Measurements from ENCODE around the gene MRGPRF. TPM values are rescaled to one million over a fixed set of nuclear protein-coding genes. Genes with fewer than 3 reads are reported as not detected.
A peak's percentile ranks its signal among the peaks of the same experiment; 100 is the strongest.

The MRGPRF gene
- total RNA-seq, 2 donors from 2014 or later: 3.7 to 4.7 TPM

DNA sequence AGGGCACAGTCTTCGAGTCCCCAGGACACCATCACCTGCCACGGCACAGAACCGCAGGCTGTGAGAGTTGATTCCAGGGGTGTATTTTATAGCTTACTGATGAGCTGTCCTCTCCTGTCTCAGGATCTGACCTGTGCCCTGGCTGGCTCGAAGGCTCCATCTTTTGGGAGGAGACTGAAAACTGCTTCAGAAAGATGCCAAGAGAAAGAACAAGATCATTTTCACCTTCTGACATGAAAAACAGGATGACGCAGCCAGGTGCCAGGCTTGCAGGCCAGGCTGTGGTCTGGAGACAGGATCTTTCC lies 34.5 kb downstream of the MRGPRF start:
- Mint-ChIP-seq H3K27ac (no peak overlapping the region), H3K27me3 (ENCODE audit: insufficient read depth) (no peaks in the 10 kb centered on the region), H3K36me3 (ENCODE audit: low read depth) (no peaks in the 10 kb centered on the region), H3K9me3 (peaks cover 6% of the 10 kb centered on the region), H3K4me3 (no peak overlapping the region), H3K4me1 (no peaks in the 10 kb centered on the region)
- Histone ChIP-seq H3K36me3 (ENCODE audit: control insufficient read depth, insufficient read depth, low read length) (no peaks in the 10 kb centered on the region), H3K9ac (ENCODE audit: extremely low read depth, low read length, poor library complexity, severe bottlenecking) (no peak overlapping the region), H3K27me3 (ENCODE audit: control insufficient read depth, insufficient read depth, low read length, poor library complexity, severe bottlenecking) (no peaks in the 10 kb centered on the region), H3K9me3 (ENCODE audit: control insufficient read depth, low read length) (peaks cover 8% of the 10 kb centered on the region), H3K4me3 (ENCODE audit: low read length) (no peak overlapping the region), H3K27ac (ENCODE audit: low read depth, low read length) (no peak overlapping the region), H3K4me1 (ENCODE audit: control insufficient read depth, insufficient read depth, low read length) (no peaks in the 10 kb centered on the region)
- peak; percentile 39 for DNase-seq
- 91 to 94% methylated on average over 5 of the region's 5 CpGs for WGBS, 2 experiments (ENCODE audit: insufficient coverage in 1 of 2, insufficient read length in 1 of 2)
- TF ChIP-seq, protein P1, sequence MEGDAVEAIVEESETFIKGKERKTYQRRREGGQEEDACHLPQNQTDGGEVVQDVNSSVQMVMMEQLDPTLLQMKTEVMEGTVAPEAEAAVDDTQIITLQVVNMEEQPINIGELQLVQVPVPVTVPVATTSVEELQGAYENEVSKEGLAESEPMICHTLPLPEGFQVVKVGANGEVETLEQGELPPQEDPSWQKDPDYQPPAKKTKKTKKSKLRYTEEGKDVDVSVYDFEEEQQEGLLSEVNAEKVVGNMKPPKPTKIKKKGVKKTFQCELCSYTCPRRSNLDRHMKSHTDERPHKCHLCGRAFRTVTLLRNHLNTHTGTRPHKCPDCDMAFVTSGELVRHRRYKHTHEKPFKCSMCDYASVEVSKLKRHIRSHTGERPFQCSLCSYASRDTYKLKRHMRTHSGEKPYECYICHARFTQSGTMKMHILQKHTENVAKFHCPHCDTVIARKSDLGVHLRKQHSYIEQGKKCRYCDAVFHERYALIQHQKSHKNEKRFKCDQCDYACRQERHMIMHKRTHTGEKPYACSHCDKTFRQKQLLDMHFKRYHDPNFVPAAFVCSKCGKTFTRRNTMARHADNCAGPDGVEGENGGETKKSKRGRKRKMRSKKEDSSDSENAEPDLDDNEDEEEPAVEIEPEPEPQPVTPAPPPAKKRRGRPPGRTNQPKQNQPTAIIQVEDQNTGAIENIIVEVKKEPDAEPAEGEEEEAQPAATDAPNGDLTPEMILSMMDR (conservative IDR thresholded peaks at IDR 0.05): no peak

- Histone ChIP-seq H3K4me1 (ENCODE audit: control insufficient read depth, insufficient read depth, low read length) (no peaks in the 10 kb centered on the region), H3K4me3 (ENCODE audit: low read length) (no peak overlapping the region), H3K9ac (ENCODE audit: extremely low read depth, low read length, poor library complexity, severe bottlenecking) (no peak overlapping the region), H3K9me3 (ENCODE audit: control insufficient read depth, low read length) (peaks cover 8% of the 10 kb centered on the region), H3K27ac (ENCODE audit: low read depth, low read length) (no peak overlapping the region), H3K36me3 (ENCODE audit: control insufficient read depth, insufficient read depth, low read length) (no peaks in the 10 kb centered on the region), H3K27me3 (ENCODE audit: control insufficient read depth, insufficient read depth, low read length, poor library complexity, severe bottlenecking) (no peaks in the 10 kb centered on the region)
- peak; percentile 36 for DNase-seq
- H3K36me3 Mint-ChIP-seq (ENCODE audit: low read depth): no peaks in the 10 kb centered on the region
- H3K4me3 Mint-ChIP-seq: no peak overlapping the region
- H3K27ac Mint-ChIP-seq: no peak overlapping the region
- H3K9me3 Mint-ChIP-seq: peaks cover 6% of the 10 kb centered on the region
- H3K4me1 Mint-ChIP-seq: no peaks in the 10 kb centered on the region
- WGBS, 2 experiments (ENCODE audit: insufficient coverage in 1 of 2, insufficient read length in 1 of 2): 87 to 91% methylated on average over 8 to 13 of the region's 14 CpGs
- H3K27me3 Mint-ChIP-seq (ENCODE audit: insufficient read depth): no peaks in the 10 kb centered on the region
- TF ChIP-seq, protein P1 (conservative IDR thresholded peaks at IDR 0.05): no peak
Observed at GRCh38 chr11:68977781-68978625, 35.0 kb downstream of the MRGPRF start.

GRCh38 chr11:68976563-68976962 lies 36.5 kb downstream of the MRGPRF start:
- Histone ChIP-seq H3K9ac (ENCODE audit: extremely low read depth, low read length, poor library complexity, severe bottlenecking) (no peak overlapping the region), H3K9me3 (ENCODE audit: control insufficient read depth, low read length) (peaks cover 8% of the 10 kb centered on the region), H3K36me3 (ENCODE audit: control insufficient read depth, insufficient read depth, low read length) (no peaks in the 10 kb centered on the region), H3K27me3 (ENCODE audit: control insufficient read depth, insufficient read depth, low read length, poor library complexity, severe bottlenecking) (no peaks in the 10 kb centered on the region), H3K27ac (ENCODE audit: low read depth, low read length) (no peak overlapping the region), H3K4me1 (ENCODE audit: control insufficient read depth, insufficient read depth, low read length) (no peaks in the 10 kb centered on the region), H3K4me3 (ENCODE audit: low read length) (no peak overlapping the region)
- no peak overlapping the region for H3K27ac Mint-ChIP-seq
- no peaks in the 10 kb centered on the region for H3K27me3 Mint-ChIP-seq (ENCODE audit: insufficient read depth)
- DNase-seq: no peak
- H3K4me1 Mint-ChIP-seq: no peaks in the 10 kb centered on the region
- TF ChIP-seq, protein P1 (conservative IDR thresholded peaks at IDR 0.05): no peak
- peaks cover 6% of the 10 kb centered on the region for H3K9me3 Mint-ChIP-seq
- H3K4me3 Mint-ChIP-seq: no peak overlapping the region
- H3K36me3 Mint-ChIP-seq (ENCODE audit: low read depth): no peaks in the 10 kb centered on the region
- 92 to 96% methylated on average over 2 to 4 of the region's 4 CpGs for WGBS, 2 experiments (ENCODE audit: insufficient coverage in 1 of 2, insufficient read length in 1 of 2)

Measured in endodermal cell (in vitro differentiated cells).